Measurements from ENCODE around the gene TMEM135.
A peak's percentile ranks its signal among the peaks of the same experiment; 100 is the strongest.
"Not testable (repeated sequence)": the region's sequence is repeated elsewhere in the genome, so short reads cannot be mapped to it uniquely, and the experiment has no call there.

Gene TMEM135

GRCh38 chr11:87141980-87142514 is 104.3 kb downstream of the TMEM135 start:
- DNase-seq (ENCODE audit: low spot score): peak; percentile 3

GRCh38 chr11:87142594-87142993 is 104.9 kb downstream of the TMEM135 start:
- no peak for DNase-seq (ENCODE audit: low spot score)

DNA sequence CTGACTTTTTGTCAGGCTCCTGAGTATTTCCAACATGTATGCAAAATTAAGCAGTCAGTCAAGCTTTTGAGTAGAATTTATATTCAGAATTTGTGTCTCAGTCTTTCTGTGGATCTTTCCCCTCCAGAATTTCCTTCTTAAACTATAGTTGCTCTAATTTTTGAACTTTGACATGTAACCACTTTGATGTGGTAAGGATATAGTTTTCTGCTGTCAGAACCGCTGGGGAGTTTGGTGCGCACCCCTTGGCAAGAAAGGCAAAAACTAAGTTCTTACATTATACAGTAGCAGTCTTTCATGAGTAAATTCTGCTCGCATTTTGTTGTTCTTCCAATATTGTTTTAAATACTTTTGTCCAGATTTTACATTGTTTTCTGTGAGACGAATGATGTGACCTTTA is 105.9 kb downstream of the TMEM135 start:
- no peak for DNase-seq (ENCODE audit: low spot score)

DNA sequence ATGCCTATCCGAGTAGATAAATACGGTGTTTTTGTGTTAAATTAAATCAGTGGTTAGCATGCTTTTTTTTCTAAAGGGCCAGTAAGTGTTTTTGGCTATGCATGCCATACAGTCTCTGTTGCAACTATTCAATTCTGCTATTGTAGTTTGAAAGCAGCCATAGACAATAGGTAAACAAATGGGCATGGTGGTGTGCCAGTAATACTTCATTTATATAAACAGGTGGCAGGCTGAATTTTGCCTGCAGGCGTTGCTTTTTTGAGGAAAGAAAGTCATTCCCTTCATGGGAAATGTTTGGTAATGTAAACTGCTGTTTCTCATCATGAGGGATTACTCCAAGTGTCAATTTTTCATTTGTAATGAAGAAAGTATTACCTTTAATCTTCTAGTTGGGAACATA is 106.5 kb downstream of the TMEM135 start:
- DNase-seq (ENCODE audit: low spot score): no peak

DNA sequence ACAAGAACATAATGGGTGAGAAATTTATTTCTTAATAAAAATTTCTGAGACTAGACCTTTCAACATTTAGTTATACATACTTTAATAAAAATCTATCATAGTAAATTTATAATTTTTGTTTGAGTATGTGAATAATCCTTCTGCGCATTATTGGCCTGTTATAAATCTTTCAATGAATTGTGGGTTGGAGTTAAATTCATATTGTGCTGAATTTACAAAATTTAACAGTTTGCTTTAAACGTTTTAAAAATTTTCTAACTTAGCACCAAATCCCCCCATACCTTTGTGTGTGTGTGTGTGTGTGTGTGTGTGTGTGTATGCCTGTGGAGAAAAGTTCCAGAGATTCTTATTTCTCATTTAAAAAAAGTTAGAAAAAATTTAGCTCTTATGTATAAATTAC is 111.0 kb downstream of the TMEM135 start:
- DNase-seq (ENCODE audit: low spot score): no peak

GRCh38 chr11:87149782-87150181 is 112.0 kb downstream of the TMEM135 start:
- not testable (repeated sequence) for DNase-seq (ENCODE audit: low spot score)

DNA sequence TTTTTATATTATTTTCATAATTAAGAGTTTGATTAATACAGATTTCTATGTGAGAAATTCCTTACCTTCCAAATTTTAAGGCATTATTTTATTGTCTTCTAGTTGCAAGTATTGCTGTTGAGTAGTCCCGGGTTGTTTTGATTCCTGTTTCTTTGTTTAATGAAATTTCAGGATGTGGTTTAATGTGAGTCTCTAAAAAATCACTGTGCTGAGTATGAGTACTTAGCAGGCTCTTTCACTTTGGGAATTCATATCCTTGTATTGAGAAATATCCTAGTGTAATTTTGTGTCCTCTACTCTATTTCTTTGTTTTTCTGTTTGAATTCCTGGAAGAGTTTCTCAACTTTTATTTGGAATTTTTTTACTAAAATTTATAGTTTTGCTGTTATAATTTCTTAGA is 113.2 kb downstream of the TMEM135 start:
- no peak for DNase-seq (ENCODE audit: low spot score)

GRCh38 chr11:87154246-87154645 is 116.5 kb downstream of the TMEM135 start:
- DNase-seq (ENCODE audit: low spot score): no peak

GRCh38 chr11:87156970-87157369 is 119.2 kb downstream of the TMEM135 start:
- no peak for DNase-seq (ENCODE audit: low spot score)

DNA sequence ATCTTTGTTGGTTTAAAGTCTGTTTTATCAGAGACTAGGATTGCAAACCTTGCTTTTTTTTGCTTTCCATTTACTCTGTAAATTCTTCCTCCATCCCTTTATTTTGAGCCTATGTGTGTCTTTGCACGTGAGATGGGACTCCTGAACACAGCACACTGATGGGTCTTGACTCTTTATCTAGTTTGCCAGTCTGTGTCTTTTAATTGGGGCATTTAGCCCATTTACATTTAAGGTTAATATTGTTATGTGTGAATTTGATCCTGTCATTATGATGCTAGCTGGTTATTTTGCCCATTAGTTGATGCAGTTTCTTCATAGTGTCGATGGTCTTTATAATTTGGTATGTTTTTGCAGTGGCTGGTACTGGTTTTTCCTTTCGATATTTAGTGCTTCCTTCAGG is 131.3 kb downstream of the TMEM135 start:
- not testable (repeated sequence) for DNase-seq (ENCODE audit: low spot score)

DNA sequence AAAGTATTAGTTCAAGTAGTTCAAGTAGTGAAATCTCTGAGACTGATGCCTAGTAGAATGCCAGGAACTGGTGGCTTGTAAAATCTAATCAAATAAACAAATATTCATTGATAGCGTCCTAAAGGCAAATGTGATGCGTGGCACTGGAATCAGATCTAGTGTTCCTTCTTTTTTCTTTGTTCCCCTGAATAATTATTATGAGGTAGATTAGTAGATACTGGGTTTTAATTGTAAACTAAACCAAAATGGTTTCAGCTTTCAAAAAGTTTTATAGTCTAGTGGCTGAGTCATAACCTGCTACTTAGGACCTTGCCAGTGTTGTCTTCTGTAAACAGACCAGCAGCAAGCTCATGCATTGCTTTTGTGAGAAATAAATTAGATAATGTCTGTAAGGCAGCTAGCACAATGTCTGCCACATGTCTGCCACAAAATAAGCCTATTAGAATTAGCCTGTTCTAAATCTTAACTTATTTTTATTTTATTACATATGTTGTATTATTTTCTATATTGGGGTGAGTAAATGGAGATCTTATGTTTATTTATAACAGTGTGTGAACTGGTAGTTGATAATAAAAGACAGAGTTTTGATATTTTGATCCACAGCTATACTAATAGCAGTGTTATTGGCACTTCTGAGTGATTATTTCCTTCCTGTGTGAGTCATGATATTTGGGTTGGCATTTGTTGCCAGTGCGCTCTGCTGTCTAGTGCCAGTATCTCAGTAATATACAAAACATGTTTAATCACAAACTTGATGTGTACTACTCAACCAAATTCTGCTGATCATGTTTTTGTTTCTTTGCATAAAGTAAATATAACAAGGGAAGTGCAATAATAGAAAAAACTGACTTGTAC is 135.7 kb downstream of the TMEM135 start:
- DNase-seq (ENCODE audit: low spot score): no peak

DNA sequence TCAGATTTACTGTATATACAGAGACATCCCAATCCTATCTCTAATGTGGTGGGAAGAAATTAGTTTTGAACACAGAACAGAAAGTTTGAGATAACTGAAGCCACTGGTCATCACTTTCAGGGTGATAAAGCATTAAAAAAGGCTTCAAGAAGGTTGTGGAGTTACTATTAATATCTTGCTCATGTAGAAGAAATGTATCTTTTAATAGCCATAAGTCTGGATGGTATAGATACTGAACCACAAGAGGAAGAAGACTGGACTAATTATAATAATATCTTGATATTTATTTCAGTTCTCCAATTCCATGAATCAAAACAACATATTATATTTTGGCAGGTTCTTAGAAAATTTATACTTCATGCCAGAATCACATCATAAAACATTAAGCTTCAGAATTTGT is 137.1 kb downstream of the TMEM135 start:
- no peak for DNase-seq (ENCODE audit: low spot score)

DNA sequence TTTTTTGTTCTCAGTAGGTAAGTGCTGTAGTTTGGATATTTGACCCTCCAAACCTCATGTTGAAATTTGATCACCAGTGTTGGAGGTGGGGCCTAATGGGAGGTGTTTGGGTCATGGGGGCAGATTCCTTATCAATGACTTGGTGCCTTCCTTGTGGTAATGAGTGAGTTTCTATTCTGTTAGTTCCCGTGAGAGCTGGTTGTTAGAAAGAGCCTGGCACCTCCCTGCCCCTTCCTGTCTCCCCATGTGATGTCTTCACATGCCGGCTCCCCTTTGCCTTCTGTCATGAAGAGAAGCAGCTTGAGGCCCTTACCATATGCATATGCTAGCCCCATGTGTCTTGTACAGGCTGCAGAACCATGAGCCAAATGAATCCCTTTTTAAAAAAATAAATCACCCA is 138.3 kb downstream of the TMEM135 start:
- DNase-seq (ENCODE audit: low spot score): no peak

- no peak for DNase-seq (ENCODE audit: low spot score)
Measured at GRCh38 chr11:87179621-87180020, 141.9 kb downstream of the TMEM135 start.

DNA sequence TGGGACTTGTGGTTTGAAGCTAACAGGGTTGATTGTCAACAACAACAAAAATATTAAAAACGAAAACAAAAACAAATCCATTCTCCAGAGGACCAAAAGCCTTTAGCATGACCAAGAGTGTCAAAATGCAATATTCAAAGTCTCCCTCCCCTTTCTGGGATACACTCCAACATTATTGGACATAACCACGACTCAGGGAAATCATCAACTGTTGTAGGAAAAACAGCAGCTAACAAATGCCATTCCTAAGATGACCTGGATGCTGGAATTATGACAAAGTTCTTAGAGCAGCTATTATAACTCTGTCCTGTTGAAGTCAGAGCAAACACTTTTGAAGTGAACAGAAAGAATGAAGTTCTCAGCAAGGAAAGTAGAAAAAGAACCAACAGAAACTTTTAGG is 143.0 kb downstream of the TMEM135 start:
- DNase-seq (ENCODE audit: low spot score): no peak

DNA sequence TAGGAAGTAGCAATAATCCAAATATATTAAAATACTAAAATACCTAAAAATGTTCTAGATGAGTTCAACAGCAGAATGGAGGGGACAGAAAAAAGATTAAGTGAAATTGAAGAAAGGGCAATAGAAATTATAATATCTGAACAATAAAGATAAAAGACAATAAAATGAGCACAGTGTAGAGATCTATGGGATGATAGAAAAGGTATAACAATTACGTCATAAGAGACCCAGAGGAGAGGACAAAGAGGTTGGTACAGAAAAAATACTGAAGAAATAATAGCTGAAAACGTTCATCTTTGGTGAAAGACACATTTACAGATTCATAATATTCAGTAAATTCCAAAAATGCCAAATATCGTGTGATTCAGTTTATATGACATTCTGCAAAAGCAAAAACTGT is 143.4 kb downstream of the TMEM135 start:
- DNase-seq (ENCODE audit: low spot score): no peak

GRCh38 chr11:87185228-87185627 is 147.5 kb downstream of the TMEM135 start:
- DNase-seq (ENCODE audit: low spot score): no peak

DNA sequence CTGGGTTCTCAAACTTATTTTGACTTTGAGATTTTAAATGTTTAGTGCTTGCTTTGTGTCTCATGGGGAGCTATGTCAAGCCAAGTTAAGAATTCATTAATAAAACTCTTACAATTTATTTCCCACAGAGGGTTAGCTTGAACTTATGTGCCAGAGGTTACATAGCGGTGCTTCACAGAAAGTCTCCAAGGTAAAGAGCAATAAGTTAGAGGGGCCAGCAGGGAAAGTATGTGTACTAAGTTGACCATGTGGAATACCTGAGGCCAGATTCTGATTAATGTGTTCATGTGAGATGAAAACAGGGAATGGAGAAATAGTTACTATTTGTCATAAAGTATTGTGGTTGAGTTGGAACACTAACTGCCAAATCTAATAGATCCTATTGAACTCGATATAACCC is 149.3 kb downstream of the TMEM135 start:
- no peak for DNase-seq (ENCODE audit: low spot score)

DNA sequence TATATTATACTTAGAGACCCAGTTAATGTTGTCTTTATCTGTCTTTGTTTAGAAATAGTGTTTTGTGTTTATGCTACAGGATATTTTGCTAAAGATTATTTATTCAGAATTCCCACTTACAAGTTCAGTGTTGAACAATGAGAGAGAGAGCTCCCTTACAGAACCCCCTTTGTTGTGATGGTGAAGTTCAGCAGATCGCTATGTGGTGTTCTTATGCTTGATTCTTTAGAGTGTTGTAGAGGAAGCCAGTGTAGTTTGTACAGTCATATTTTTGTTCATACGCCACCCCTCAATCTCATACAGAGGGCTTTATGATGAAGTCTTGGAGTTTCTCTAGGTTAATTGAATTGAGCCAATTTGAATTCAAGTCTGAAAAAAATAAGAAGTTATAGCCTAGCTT is 150.2 kb downstream of the TMEM135 start:
- no peak for DNase-seq (ENCODE audit: low spot score)

DNA sequence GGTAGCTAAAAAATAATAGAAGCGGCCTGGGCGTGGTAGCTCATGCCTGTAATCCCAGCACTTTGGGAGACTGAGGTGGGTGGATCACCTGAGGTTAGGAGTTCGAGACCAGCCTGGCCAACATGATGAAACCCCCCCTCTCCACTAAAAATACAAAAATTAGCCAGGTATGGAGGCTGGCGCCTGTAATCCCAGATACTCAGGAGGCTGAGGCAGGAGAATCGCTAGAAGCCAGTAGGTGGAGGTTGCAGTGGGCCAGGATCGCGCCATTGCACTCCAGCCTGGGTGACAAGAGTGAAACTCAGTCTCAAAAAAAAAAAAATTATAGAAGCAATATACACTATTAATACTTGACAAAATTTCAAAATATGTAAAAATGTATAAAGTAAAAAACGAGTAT is 150.7 kb downstream of the TMEM135 start:
- DNase-seq (ENCODE audit: low spot score): not testable (repeated sequence)

GRCh38 chr11:87188921-87189320 is 151.2 kb downstream of the TMEM135 start:
- not testable (repeated sequence) for DNase-seq (ENCODE audit: low spot score)

GRCh38 chr11:87190071-87190470 is 152.3 kb downstream of the TMEM135 start:
- no peak for DNase-seq (ENCODE audit: low spot score)

DNA sequence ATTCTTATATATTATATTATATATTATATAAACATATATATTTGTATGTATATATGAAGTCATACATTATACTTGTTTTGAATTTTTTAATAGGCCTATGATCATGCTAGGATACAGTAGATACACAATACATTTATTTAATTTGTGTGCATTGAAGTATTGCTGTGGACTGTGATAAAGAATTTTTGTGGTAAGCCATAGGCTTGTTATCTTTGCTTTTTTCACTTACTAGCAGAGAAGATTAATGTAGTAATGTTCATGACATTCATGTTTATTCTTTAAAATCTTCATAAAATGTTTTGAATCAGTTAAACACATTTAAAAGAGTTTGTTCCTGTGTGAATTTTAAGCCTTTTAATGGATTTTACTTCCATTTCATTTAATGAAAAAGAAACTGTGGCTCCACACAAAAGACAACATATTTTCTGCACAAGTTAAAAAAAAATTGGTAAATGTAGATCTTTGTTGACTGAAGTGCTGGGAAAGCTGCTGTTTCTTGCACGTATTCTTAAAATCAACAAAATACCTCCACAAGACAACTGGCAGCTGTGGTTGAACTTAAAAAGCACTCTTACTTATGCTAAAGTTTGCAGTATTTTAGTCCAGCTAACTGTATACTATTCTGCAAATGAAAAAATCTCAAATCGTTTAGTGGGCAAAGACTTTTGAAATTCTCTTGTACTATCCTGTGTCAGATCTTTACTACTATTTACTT is 156.2 kb downstream of the TMEM135 start:
- DNase-seq (ENCODE audit: low spot score): no peak
